ENCODE results near the gene RBM4.
"Not testable (repeated sequence)": the region's sequence is repeated elsewhere in the genome, so short reads cannot be mapped to it uniquely, and the experiment has no call there.

RBM4 gene, protein sequence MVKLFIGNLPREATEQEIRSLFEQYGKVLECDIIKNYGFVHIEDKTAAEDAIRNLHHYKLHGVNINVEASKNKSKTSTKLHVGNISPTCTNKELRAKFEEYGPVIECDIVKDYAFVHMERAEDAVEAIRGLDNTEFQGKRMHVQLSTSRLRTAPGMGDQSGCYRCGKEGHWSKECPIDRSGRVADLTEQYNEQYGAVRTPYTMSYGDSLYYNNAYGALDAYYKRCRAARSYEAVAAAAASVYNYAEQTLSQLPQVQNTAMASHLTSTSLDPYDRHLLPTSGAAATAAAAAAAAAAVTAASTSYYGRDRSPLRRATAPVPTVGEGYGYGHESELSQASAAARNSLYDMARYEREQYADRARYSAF

GRCh38 chr11:66638177-66639065 is at the start of gene RBM4:
RBM4 (plus strand) TSS chr11:66638703; CDS start chr11:66639712, 1,009 bp downstream.
- DNase-seq (ENCODE audit: low spot score) = peak; percentile 100

- DNase-seq (ENCODE audit: low spot score) = not testable (repeated sequence)
Observed at GRCh38 chr11:66589315-66589714, 49.2 kb upstream of the RBM4 start.

GRCh38 chr11:66589996-66590675 is 48.4 kb upstream of the RBM4 start:
- DNase-seq (ENCODE audit: low spot score) = no peak

DNA sequence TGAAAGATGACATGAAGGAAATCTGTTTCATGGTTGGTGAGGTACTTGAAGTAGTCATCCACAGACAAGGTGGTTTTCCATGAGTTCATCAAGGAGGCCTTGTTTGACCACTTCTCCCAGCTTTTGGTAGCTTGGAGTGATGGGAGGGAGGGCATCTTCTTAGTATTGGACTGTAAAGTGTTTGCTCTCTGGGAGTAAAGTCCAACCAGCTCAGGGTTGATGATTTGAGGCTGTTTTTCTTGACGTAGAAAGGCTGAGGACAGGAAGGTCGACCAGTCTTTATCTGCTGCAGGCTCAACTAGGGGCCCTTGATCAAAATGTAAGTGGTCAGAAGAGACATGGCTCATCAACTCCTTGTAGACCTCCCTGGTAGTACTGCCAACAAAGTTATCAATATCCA is 47.3 kb upstream of the RBM4 start:
- DNase-seq (ENCODE audit: low spot score) = no peak

- DNase-seq (ENCODE audit: low spot score) = peak; percentile 95
Observed at GRCh38 chr11:66592457-66593302, 45.8 kb upstream of the RBM4 start, which contains the start of the genes CCDC87 and CCS. CCDC87 (minus strand) TSS chr11:66593063; CDS start chr11:66593015, 48 bp downstream. CCS (plus strand) TSS chr11:66593185; CDS start chr11:66593262, 77 bp downstream.

GRCh38 chr11:66593303-66593635 is 45.2 kb upstream of the RBM4 start:
- no peak for DNase-seq (ENCODE audit: low spot score)

GRCh38 chr11:66593650-66594049 is 44.9 kb upstream of the RBM4 start:
- no peak for DNase-seq (ENCODE audit: low spot score)

DNA sequence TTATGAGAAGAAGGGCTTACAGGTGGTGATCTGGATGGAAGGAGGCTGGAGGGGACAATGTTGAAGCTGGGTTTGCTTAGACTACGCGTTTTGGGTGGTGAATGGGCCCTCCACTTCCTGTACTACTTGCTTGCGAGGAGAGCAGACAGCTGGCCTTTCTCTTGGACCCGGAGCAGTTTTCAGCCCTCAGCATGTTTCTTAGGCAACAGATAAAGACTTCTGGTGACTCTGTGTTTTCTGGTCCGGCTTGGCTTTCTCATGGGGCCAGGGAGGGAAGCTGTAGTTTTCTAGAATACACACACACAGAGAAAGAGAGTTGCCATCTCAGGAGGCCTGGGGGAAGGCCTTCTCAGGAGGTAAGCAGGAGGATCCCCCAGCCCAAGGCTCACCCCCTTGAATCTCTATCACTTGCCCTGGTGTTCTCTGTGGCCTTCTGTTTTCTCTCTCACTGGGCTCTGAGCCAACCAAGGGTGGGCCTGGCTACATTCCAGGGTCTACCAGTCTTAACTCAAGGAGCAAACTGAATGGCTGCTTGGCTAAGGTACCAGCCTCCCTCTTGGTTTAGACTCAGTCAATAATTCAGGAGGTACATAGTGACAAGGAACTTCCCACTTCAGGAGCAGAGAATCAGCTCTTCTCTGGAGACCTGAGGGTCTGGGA is 43.1 kb upstream of the RBM4 start:
- peak; percentile 42 for DNase-seq (ENCODE audit: low spot score)

GRCh38 chr11:66598993-66599392 is 39.5 kb upstream of the RBM4 start:
- no peak for DNase-seq (ENCODE audit: low spot score)

- no peak for DNase-seq (ENCODE audit: low spot score)
Observed at GRCh38 chr11:66600219-66600618, 38.3 kb upstream of the RBM4 start.

- no peak for DNase-seq (ENCODE audit: low spot score)
Observed at GRCh38 chr11:66600631-66601233, 37.8 kb upstream of the RBM4 start.

DNA sequence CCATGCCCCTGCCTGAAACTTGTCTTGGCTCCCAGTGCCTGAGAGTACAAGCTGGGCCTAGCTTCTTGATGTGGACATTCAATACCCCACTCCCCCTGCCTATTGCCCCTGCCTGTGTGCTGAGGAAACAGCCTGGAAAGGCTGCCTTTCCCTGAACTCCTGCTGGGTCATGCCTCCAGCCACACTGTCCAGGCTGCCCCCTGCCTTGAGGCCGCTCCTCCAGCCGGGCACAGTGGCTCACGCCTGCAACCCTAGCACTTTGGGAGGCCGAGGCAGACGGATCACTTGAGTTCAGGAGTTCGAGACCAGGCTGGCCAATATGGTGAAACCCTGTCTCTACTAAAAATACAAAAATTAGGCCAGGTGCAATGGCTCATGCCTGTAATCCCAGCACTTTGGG is 35.4 kb upstream of the RBM4 start:
- no peak for DNase-seq (ENCODE audit: low spot score)

- no peak for DNase-seq (ENCODE audit: low spot score)
Observed at GRCh38 chr11:66604155-66604554, 34.3 kb upstream of the RBM4 start.

GRCh38 chr11:66606608-66607007 is 31.9 kb upstream of the RBM4 start:
- not testable (repeated sequence) for DNase-seq (ENCODE audit: low spot score)

DNA sequence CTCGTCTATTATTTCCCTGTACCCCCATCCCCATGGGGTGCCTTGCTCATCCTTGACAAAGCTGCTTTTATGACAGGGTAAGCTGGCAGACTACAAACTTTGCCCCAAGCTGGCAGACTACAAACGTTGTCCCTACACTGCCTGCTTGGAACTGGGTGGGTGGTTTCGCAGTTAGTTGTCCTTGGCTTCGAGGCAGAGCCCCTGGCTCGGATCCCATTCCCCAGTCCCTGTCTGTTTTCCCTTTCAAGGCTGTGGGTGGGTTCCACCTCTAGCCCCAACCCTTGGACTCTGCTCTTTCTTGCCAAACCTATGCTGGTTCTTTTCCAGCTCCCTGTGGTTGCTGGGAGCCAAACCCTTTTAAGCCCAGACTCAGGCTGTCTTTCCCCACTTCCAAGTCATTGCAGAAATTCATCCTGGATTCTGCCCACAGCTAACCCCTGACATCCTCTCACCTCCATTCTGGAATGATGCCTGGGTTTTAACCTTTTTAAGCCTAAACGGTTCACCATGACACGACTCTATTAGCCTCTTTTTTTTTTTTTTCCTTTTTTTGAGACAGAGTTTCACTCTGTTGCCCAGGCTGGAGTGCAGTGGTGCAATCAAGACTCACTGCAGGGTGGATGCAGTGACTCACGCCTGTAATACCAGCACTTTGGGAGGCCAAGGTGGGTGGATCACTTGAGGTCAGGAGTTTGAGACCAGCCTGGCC is 31.2 kb upstream of the RBM4 start:
- DNase-seq (ENCODE audit: low spot score) = peak; percentile 72

DNA sequence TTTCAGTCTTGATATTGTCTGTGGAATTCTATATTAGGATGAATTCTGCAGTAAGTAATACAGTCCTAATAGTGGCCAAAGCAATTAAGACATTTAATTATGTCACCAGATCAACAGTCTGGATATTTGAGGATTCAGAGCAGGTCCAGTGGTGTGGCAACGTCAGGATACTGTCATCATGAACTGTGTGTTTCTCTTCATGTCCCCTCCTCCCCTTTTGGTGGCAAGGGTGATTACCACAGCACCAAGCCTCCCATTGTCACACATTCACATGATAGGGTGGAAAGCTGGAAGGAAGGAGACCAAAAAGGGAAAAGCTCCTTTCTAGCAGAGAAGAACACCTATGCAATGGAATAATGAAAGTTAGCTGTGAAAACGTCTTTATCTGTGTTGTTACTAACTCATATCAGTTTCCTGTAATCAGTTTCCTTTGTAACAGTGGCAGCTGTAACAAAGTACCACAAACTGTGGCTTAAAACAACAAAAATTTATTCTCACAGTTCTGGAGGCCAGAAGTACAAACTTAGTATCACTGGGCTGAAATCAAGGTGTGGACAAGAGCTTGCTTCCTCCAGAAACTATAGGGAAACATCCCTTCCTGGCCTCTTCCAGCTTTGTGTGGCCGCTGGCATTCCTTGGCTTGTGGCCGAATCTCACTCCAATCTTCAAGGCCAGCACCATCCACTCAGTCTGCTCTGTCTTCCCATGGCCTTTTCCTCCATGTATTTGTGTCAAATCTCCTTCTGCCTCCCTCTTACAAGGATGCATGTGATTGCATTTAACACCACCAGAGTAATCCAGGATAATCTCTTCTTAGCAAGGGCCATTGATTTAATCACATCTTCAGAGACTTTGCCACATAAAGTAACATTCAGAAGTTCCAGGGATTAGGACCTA is 28.5 kb upstream of the RBM4 start:
- no peak for DNase-seq (ENCODE audit: low spot score)

DNA sequence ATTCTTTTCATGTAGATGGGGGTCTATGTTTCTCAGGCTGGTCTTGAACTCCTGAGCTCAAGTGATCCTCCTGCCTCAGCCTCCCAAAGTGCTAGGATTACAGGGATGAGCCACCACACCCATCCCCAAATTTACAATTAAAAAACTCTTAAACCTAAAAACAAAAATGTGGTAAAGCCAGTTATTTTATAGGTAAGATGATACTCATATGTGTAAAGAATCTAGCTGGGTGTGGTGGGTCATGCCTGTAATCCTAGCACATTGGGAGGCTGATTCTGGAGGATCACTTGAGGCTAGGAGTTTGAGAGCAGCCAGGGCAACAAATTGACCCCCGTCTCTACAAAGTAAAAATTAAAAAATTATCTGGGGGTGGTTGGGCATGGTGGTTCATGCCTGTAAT is 26.0 kb upstream of the RBM4 start:
- no peak for DNase-seq (ENCODE audit: low spot score)

GRCh38 chr11:66614073-66614472 is 24.4 kb upstream of the RBM4 start:
- DNase-seq (ENCODE audit: low spot score) = no peak

All from pons (tissue), 1 donor.